Suprapubic skin (tissue), 4 donors: ENCODE measurements around the gene UBE3D. TPM values are rescaled to one million over a fixed set of nuclear protein-coding genes. Genes with fewer than 3 reads are reported as not detected.

Source experiments
- DNase-seq, 2 donors: peaks; one replicate each; pipeline ENCODE4 v3.0.0-alpha.2; 2019; ENCODE audit warnings: low spot score in 2 of 2
- H3K27ac ChIP-seq: fragments of 200-600 bp; sonication (generic); one replicate; pipeline ENCODE4 v1.5.1; 2019
- H3K27me3 ChIP-seq: fragments of 200-600 bp; sonication (generic); one replicate; pipeline ENCODE4 v1.5.1; 2019
- H3K36me3 ChIP-seq: fragments of 200-600 bp; sonication (generic); one replicate; pipeline ENCODE4 v1.5.1; 2019
- H3K4me1 ChIP-seq: fragments of 200-600 bp; sonication (generic); one replicate; pipeline ENCODE4 v1.5.1; 2019
- H3K4me3 ChIP-seq: fragments of 200-600 bp; sonication (generic); one replicate; pipeline ENCODE4 v1.5.1; 2019; ENCODE audit warnings: mild to moderate bottlenecking
- H3K9me3 ChIP-seq: fragments of 200-600 bp; sonication (generic); one replicate; pipeline ENCODE4 v1.5.1; 2019
- CTCF ChIP-seq, 2 donors: fragments of 200-600 bp in 1 of 2; fragments of 450-650 bp in 1 of 2; sonication (generic) in 1 of 2; IDR thresholded peaks; one replicate each; pipeline ENCODE4 v1.5.1; 2016 to 2019; ENCODE audit warnings: antibody characterized with exemption in 2 of 2, mild to moderate bottlenecking in 1 of 2, moderate library complexity in 1 of 2
- EP300 ChIP-seq: sonication (generic); formaldehyde crosslinking; IDR thresholded peaks from one replicate; pipeline ENCODE4 v1.6.1; 2017; ENCODE audit warnings: antibody characterized with exemption
- POLR2A ChIP-seq, 2 donors: fragments of 450-650 bp; IDR thresholded peaks; one replicate each; pipeline ENCODE4 v1.6.1; 2017; ENCODE audit warnings: antibody characterized with exemption in 2 of 2, mild to moderate bottlenecking in 2 of 2, moderate library complexity in 2 of 2
- POLR2AphosphoS5 ChIP-seq, 3 donors: sonication (generic); formaldehyde crosslinking; IDR thresholded peaks; one replicate each; pipeline ENCODE4 v1.6.1; 2017; ENCODE audit warnings: antibody characterized with exemption in 3 of 3
- WGBS: methylation state at CpG from one replicate; pipeline ENCODE4 v1.1.5; 2018; 5-methylcytosine and 5-hydroxymethylcytosine counted together
- total RNA-seq, 4 donors: library from RNA; depleted of rRNA; stranded (reverse); fragments of >200 nt; gene quantifications; one replicate each; pipeline ENCODE4 v1.1.0, GENCODE V29; 2016

Gene UBE3D
- total RNA-seq, 4 donors from 2014 or later = 7.2 to 11.7 (median 7.5) TPM

GRCh38 chr6:82890240-82890639 is 175.4 kb downstream of the UBE3D start:
- TF ChIP-seq POLR2AphosphoS5 (IDR thresholded peaks at IDR 0.05) (no peak), EP300 (no peak)
- Histone ChIP-seq H3K36me3 (no peaks in the 10 kb centered on the region), H3K9me3 (no peaks in the 10 kb centered on the region), H3K27me3 (no peaks in the 10 kb centered on the region), H3K4me1 (no peaks in the 10 kb centered on the region), H3K27ac (no peak overlapping the region), H3K4me3 (no peak overlapping the region)
- DNase-seq = no peak
- WGBS = 73% methylated on average over 1 of the region's 1 CpG

GRCh38 chr6:82889143-82889542 is 176.5 kb downstream of the UBE3D start:
- no peaks in the 10 kb centered on the region for H3K36me3 ChIP-seq
- DNase-seq = no peak
- H3K9me3 ChIP-seq = no peaks in the 10 kb centered on the region
- H3K27me3 ChIP-seq = no peaks in the 10 kb centered on the region
- H3K4me3 ChIP-seq = no peak overlapping the region
- H3K27ac ChIP-seq = no peak overlapping the region
- no peak for TF ChIP-seq CTCF (IDR thresholded peaks at IDR 0.05)
- TF ChIP-seq POLR2A (IDR thresholded peaks at IDR 0.05) = no peak
- no peak for TF ChIP-seq POLR2AphosphoS5 (IDR thresholded peaks at IDR 0.05)
- no peak for TF ChIP-seq EP300
- H3K4me1 ChIP-seq = no peaks in the 10 kb centered on the region
- WGBS = 88% methylated on average over 5 of the region's 5 CpGs

- H3K36me3 ChIP-seq = no peaks in the 10 kb centered on the region
- DNase-seq = no peak
- H3K27me3 ChIP-seq = no peaks in the 10 kb centered on the region
- TF ChIP-seq POLR2A (IDR thresholded peaks at IDR 0.05) (no peak), EP300 (no peak), POLR2AphosphoS5 (IDR thresholded peaks at IDR 0.05) (no peak), CTCF (IDR thresholded peaks at IDR 0.05) (no peak)
- no peaks in the 10 kb centered on the region for H3K9me3 ChIP-seq
- H3K27ac ChIP-seq = no peak overlapping the region
- H3K4me3 ChIP-seq = no peak overlapping the region
- 32% methylated on average over 2 of the region's 2 CpGs for WGBS
- no peaks in the 10 kb centered on the region for H3K4me1 ChIP-seq
Observed at GRCh38 chr6:82882363-82883023, 183.1 kb downstream of the UBE3D start.

GRCh38 chr6:82881519-82881918 is 184.1 kb downstream of the UBE3D start:
- Histone ChIP-seq H3K4me1 (no peaks in the 10 kb centered on the region), H3K4me3 (no peak overlapping the region), H3K27me3 (no peaks in the 10 kb centered on the region), H3K36me3 (no peaks in the 10 kb centered on the region), H3K27ac (no peak overlapping the region), H3K9me3 (no peaks in the 10 kb centered on the region)
- WGBS = 94% methylated on average over 1 of the region's 1 CpG
- TF ChIP-seq POLR2A (IDR thresholded peaks at IDR 0.05) (no peak), CTCF (IDR thresholded peaks at IDR 0.05) (no peak), EP300 (no peak), POLR2AphosphoS5 (IDR thresholded peaks at IDR 0.05) (no peak)
- no peak for DNase-seq

- Histone ChIP-seq H3K4me3 (no peak overlapping the region), H3K27me3 (no peaks in the 10 kb centered on the region), H3K27ac (no peak overlapping the region), H3K36me3 (no peaks in the 10 kb centered on the region), H3K4me1 (no peaks in the 10 kb centered on the region), H3K9me3 (no peaks in the 10 kb centered on the region)
- 31% methylated on average over 3 of the region's 3 CpGs for WGBS
- no peak for DNase-seq
- TF ChIP-seq POLR2AphosphoS5 (IDR thresholded peaks at IDR 0.05) (no peak), CTCF (IDR thresholded peaks at IDR 0.05) (no peak), EP300 (no peak), POLR2A (IDR thresholded peaks at IDR 0.05) (no peak)
Observed at GRCh38 chr6:82878812-82879211, 186.8 kb downstream of the UBE3D start.
